Right hindlimb (tissue), 1 donor: ENCODE data around the gene BID.
A peak's percentile ranks its signal among the peaks of the same experiment; 100 is the strongest.

Experiments
- DNase-seq: peaks from one replicate; pipeline ENCODE4 v3.0.0-alpha.2; 2018

BID gene

DNA sequence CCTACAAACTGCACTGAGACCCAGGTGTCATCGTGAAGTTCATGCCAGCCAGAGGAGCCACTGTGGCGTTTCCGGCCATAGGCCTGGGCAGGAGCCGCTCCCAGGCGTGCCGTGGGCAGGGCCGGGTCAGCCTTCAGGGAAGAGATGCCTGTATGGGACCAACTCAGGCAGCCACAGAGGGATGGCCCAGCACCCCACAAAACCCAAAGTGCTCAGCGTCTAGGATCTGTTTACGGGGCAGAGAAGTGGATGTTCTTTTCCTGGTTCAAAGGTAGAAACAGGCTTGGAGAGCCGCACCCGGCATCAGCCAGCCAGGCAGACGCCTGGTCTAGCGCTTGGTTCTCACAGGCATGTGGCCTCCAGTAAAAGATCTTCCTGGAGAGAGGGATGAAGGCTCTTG, 8.4 kb upstream of the BID start:
- DNase-seq = no peak

DNA sequence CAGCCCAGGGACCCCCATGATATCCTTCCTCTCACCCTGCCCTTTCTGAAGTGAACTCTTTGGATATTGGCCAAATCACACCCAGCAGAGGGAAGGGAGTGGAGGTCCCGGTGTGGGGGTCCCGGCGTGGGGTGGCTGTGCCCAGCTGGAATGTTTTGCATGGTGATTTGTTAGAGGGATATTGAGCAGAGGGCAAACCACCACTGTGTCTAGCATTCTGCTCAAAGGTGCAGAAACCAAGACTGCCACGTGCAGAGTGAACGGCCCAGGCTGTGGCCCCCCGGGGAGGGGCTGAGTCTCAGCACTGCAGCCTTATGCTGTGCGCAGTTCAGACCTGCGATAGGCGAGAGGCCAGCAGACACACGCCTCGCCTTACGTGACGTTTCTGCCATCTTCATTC, 7.9 kb upstream of the BID start:
- no peak for DNase-seq

- DNase-seq = peak; percentile 37
Observed at GRCh38 chr22:17781319-17782031, 7.2 kb upstream of the BID start.

DNA sequence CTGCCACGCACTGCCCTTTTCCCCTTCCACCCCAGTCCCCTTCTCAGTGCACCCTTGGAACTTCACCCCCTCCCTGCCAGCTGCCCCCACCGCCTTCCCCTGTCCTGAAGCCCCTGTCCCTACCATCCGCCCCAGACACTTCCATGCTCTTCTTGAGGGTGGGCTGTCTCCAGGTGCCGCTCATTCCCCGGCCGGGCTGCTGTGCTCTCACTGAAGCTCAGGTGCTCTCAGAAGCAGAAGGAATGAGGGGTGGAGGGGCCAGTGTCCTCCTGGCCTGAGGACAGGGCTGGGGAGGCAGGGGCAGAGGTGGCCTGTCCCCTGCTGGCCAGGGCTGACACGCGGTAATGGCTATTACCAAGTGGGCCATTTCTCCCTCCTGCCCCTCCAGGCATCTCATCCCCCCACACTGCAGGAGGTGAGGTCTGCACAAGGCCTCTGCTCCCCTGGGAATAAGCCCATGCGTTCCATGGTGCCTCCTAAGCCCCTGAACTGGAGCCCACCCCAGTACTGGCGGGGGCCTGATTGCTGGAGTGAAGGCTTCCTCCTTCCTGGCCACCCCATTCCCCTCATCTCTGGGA, 6.6 kb upstream of the BID start:
- DNase-seq = no peak

GRCh38 chr22:17780116-17780740, 6.0 kb upstream of the BID start:
- no peak for DNase-seq

DNA sequence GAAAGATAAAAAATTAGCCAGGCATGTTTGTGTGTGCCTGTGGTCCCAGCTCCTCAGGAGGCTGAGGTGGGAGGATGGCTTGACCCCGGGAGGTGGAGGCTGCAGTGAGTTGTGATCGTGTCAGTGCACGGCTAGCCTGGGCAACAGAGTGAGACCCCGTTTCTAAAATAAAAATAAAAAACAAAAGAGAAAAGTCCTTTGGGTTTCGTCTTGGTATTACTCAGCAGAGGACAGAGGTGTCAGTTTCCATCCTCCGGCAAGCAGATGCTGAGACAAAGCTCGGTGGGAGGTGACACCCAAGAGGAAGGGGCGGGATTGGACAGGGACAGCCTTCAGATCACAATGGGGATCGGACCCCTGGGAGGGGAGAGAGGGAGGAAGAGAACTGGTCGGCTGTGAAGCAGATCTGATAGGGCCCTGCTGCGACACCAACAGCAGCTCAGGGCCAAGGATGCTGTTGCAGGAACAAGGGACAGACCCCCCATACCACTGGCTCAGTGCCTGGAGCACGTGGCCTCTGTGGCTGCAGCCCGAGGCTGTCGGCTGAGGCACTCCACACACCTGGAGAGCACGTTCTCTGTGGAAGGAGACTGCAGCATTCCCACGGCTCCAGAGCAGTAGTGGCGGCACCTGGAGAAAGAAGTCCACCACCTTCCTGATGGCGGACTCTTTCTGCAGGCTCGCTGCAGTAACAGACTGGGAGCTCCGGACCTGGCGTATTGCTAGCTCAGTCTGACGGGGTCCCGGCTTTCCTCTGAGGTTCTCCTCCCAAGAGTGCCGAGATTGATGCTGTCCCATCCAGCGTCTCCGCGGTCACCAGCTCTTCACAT, 5.2 kb upstream of the BID start:
- DNase-seq = peak; percentile 15

- DNase-seq = peak; percentile 9
Observed at GRCh38 chr22:17778412-17778976, 4.2 kb upstream of the BID start.

DNA sequence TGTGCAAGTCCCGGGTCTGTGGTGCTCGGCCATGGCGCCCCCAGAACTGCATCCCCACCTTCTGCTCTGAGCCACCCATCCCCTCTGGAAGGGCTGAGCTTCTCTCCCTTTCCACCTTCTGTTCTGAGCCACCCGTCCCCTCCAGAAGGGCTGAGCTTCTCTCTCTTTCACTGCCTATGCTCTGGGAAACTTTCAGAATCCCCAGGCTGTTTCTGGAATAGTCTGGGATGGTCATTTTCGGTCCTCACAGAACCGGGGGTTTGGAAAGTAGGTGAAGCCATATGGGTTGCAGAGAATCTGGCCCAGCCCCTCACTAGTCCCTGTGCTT, 3.4 kb upstream of the BID start:
- DNase-seq = no peak

DNA sequence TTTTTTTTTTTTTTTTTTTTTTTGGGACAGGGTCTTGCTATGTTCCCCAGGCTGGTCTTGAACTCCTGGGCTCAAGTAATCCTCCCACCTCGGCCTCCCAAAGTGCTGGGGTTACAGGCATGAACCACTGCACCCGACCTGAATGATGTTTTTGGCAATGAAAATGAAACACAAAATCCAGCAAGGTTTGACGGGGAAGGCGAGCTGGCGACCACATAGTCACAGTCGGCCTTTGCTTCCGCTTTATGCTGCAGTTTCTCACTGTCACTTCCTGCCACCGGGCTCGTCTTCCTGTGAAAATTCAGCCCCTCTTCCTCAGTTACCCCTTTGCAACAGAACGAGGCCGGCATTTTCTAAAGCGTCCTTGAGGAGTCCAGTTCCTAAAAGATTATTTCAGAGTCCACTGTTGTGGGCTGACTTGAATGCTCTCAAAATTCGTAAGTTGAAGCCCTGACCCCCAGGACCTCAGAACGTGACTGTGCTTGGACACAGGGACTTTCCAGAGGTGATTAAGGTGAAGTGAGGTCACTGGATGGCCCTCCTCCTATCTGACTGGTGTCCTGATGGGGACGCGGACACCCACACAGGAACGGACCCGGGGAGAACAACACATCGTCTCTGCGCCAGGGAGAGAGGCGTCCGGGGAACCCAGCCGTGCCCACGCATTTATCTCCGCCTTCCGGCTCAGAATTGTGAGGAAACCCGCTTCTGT, 2.9 kb upstream of the BID start:
- peak; percentile 17 for DNase-seq

DNA sequence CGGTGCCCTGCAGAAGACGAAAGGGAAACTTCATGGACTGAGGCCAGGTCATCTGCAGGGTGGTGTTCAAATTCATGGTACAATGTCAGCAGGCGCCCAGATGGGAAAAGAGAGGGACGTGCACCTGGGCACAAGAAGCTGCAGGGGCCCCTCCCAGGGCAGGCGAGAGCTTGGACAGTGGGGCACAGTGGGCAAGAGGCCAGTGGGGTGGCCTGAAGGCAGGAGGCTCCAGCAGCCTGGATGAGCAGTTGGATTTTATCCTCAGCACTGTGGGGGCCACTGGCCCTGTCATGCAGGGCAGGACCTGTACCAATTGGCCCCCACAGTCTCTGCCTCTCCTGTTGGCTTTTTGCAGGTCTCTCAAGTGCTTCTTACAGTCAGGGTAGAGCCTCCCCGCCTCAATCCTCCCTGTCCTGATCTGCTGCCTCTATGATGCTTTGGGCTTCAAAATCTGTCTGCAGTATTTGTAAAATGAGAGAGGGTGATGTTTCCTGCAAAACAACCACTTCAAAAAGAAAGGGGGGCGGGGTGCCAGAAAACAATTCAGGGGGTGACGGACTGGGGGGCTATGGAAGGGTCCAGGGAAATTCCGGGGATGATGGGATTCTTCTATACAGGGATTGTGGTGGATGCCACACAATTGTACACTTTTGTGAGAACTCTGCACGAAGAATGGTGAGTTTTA, 1.7 kb upstream of the BID start:
- no peak for DNase-seq

- no peak for DNase-seq
Observed at GRCh38 chr22:17774926-17775685, 837 bp upstream of the BID start.

GRCh38 chr22:17773606-17774205, 563 bp downstream of the BID start:
- peak; percentile 58 for DNase-seq

GRCh38 chr22:17772958-17773605, 1.2 kb downstream of the BID start:
- peak; percentile 32 for DNase-seq

DNA sequence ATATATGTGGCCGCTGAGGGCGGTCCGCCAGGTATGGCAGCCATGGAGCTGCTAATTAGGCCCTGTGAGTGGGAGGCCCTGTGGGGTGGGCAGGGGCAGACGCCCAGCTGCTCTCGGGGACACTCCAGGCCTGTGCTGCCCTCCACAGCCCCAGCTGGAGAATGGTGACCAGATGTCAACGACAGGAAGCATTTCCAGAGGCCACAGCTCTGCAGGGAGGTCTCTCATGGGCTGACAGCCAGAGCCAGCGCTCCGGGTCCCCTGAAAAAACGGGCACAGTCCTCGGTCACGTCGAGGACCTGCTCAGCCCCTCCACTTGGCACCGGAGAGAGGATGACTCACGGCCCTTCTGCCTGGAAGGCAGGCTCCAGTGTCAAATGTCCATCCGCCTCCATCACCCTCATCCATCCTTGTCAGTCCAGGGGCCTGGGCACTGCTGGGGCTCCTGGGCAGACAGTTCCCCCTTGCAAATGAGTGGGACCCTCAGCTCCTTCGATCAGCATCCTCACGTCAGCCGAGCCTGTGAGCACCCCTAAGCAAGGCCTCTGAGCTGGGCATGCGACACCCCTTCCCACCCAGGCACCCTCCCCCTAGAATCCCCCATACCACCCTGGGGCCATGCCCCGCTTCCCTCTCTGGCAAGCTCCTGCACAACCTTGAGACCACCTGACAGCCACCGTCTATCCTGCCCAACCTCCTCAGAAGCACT, 1.9 kb downstream of the BID start:
- DNase-seq = peak; percentile 32

DNA sequence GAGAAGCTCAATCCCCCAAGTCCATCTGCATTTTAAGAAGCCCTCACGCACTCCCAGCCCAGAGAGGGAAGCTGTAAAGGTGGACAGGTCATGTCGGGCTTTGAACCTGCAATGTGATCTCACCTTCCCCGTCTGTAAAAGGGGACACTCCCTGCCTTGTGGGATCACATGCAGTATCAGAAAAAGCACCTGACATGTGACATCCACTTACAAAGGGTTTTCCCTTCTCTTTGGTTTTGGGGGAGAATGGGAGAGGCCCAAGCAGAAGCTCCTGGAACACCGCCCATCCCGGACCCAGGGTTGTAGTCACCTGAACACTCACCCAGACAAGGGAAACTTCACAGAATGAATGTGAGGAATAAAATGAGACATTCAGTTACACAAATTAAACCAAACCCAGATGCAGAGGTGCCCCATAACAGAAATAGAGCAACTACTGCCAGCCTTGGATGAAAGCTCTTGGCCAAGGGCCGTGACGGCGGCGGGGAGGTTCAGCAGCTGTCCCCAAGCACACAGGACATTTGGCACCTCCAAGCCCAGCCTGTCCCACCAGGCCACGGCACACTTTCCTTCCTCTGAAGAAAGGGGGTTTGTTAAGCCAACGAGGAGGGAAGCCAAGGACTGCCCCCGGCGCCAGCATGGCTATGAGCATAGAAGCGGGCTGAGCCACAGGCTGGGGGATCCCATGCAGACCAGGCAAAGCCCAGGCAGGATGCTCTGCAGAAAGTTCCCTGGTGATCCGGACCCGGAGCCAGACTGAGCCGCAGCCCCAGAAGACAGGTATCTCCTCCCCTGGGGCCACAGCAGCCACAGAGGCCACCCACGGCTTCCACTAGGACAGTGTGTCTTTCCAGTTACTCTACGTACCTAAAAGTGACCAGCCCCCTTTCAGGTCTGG, 3.8 kb downstream of the BID start:
- DNase-seq = no peak

DNA sequence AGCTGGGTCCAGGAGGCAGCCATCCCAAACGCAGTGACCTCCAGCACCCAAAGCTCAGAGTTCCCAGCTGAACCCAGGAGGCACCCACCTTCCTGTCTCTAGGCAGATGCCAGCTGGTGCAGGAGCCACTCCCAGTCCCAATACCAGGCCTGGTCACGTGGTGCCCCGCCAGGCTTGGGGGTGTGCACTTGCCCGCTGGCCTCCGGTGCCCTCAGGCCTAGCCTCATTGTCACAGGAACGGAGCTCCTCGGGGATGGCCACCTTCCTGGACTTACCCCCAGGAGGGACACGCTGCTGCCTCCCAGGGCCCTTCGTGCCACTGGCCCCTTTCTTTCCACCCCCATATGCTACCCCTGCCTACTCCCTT, 4.6 kb downstream of the BID start:
- no peak for DNase-seq

DNA sequence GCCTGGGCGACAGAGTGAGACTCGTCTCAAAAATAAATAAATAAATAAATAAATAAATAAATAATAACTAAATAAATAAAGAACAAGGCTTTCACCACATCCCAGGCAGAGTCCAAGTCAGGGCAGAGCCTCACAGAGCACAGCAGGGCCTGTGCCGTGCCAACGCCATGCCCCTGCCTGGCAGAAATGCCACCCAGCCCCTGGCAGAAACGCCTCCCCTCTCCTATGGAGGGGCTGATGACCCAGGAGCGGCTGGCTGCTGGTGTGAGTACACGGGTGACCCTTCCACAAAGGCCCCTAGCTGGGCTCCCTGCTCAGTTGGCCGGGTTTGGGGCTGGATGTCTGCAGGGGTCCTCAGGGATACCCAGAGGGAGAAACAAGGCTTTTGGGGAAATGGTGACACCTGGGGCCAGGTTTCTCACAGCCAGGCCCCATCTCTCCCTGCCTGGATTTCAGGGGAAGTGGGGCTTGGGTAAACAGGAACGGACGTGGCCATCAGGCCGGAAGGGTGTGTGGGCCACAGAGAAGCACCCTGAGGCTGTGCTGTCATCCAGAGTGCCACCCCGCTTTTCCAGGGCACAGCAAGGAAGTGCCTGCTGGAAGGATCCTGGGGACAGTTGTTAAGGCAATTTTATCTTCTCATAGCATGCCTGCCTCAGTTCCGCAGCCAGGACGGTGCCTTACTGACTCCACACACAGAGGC, 5.1 kb downstream of the BID start:
- DNase-seq = no peak
